ENCODE results near the gene TMOD1. TPM values are rescaled to one million over a fixed set of nuclear protein-coding genes. Genes with fewer than 3 reads are reported as not detected.

Gene TMOD1
- polyA plus RNA-seq, 1 experiment, result 0.10 TPM

DNA sequence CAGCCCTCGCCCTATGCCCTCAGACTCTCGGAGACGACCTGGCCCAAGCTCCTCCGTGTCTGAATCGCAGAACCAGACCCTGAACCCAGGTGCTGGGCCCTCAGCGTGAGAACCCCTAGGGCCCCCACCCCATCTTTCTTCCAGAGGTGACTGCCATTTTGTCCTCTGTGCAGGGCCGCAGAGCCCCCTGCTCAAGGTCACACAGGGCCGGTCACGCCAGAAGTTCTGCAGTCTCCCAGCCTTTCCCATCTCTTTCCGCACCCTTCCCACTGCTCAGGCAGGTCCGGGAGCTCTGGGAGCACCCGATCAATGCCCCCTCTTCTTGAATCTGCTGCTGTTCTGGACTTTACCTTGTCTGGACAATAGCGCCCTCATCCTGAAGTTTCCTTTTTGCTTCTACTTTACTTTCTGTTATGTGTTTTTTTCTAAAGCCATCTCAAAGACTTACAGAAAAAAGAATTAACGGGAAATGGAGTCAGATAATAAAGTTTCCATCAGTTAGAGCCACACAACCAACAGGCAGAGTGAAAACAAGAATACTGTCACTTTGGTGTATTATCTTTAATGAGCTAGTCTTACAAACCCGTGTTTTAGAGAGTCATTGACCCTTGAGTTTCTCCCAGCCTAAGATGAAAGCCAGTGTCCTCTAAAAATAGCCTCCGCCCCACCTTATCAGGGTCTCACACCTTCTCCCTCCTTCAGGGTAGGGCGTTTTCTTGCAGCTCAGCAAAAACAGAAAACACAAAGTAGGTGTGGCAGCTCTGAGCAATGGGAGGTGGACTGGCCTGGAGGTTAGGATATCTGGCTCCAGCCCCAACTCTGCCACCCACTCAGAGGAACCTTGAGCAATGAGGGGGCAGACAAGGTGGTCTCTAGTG lies 1.8 kb downstream of the TMOD1 start:
- H3K4me3 ChIP-seq (ENCODE audit: low read depth, low read length), result no peak overlapping the region
- CTCF ChIA-PET, result interaction anchor here (1.1 to 1.4 kb wide), 2 partner anchors 95 to 112 kb away, joined by 3 to 5 read pairs; no protein-coding TSS in a partner anchor

DNA sequence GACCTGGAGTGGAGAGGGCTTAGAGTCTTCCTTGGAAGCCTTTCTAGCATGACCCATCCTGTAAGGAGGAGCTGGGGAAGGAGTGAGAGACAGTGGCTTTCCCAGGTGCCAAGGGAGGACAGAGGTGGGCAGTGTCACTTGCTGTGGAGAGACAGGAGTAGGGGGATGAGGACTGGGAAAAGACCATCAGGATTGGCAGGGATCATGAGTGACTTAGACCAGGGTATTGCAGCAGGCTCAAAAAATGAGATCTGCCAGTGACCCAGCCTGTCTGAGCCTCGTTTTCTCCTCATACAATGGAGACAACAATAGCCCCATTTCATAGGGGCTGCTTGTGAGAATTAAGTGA lies 2.4 kb downstream of the TMOD1 start:
- Histone ChIP-seq H3K9me3 (ENCODE audit: control insufficient read depth, insufficient read depth, low read length) (no peaks in the 10 kb centered on the region; the same call in 1 of the 2 replicates), H3K27ac (ENCODE audit: low read depth, low read length) (no peak overlapping the region), H3K4me3 (ENCODE audit: low read depth, low read length) (no peak overlapping the region), H3K27me3 (ENCODE audit: control insufficient read depth, insufficient read depth, low read length) (peaks cover 55% of the 10 kb centered on the region)
- TF ChIP-seq, protein P1, sequence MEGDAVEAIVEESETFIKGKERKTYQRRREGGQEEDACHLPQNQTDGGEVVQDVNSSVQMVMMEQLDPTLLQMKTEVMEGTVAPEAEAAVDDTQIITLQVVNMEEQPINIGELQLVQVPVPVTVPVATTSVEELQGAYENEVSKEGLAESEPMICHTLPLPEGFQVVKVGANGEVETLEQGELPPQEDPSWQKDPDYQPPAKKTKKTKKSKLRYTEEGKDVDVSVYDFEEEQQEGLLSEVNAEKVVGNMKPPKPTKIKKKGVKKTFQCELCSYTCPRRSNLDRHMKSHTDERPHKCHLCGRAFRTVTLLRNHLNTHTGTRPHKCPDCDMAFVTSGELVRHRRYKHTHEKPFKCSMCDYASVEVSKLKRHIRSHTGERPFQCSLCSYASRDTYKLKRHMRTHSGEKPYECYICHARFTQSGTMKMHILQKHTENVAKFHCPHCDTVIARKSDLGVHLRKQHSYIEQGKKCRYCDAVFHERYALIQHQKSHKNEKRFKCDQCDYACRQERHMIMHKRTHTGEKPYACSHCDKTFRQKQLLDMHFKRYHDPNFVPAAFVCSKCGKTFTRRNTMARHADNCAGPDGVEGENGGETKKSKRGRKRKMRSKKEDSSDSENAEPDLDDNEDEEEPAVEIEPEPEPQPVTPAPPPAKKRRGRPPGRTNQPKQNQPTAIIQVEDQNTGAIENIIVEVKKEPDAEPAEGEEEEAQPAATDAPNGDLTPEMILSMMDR (IDR thresholded peaks at IDR 0.05; ENCODE audit: low read depth, low read length), result no peak
- no peak for DNase-seq (ENCODE audit: low read depth, low spot score)
- ChIA-PET CTCF (interaction anchor here (1.4 kb wide), 1 partner anchor 95 kb away, joined by 5 read pairs; no protein-coding TSS in a partner anchor), POLR2A (no interaction called here)

More for the DNA sequence above, 1.8 kb downstream of the TMOD1 start:
- TF ChIP-seq, protein P1 (IDR thresholded peaks at IDR 0.05; ENCODE audit: low read depth, low read length), result no peak
- H3K27me3 ChIP-seq (ENCODE audit: control insufficient read depth, insufficient read depth, low read length), result peaks cover 52% of the 10 kb centered on the region
- no peak overlapping the region for H3K27ac ChIP-seq (ENCODE audit: low read depth, low read length)
- no peaks in the 10 kb centered on the region; the same call in 1 of the 2 replicates for H3K9me3 ChIP-seq (ENCODE audit: control insufficient read depth, insufficient read depth, low read length)
- POLR2A ChIA-PET, result no interaction called here
- no peak for DNase-seq (ENCODE audit: low read depth, low spot score)

DNA sequence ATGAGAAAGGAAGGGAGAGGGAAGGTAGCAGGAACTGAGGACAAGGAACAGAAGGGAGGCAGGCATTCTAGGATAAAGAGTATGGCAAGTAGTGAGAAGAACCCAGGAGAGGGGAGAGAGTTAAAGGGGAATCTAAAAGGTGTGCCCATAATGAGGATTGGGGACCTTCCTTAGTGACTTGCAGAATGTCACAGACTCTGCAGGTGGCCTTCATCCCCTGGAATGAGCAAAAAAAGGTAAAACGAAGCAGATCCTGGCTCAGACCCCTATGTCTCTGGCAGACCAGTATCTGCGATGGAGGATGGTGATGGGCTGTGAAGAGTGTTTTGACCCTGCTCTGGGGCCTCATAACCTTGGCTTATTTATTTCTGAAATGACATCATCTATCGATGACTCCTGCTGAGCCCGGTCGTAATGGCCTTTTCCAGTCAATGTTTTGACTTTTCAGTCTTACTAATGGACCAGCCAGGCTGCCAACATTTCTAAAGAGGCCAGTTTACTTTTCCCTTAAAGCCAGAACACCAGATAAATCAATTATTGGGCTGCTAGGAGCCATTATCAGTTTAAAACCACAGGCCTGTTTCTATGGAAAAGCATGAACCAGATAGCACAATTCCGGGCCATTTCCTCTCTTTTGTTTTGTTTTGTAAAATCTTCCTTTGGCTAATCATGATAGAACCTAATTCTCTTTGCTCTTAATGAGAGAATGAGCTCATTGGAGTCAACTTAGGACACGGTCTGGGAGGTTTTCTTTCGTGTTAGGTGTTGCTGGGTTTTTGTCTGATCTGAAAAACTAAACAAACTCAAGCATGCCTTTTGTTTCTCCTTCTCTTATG lies 3.1 kb downstream of the TMOD1 start:
- DNase-seq (ENCODE audit: low read depth, low spot score), result no peak
- peaks cover 54% of the 10 kb centered on the region for H3K27me3 ChIP-seq (ENCODE audit: control insufficient read depth, insufficient read depth, low read length)
- H3K4me3 ChIP-seq (ENCODE audit: low read depth, low read length), result no peak overlapping the region
- H3K9me3 ChIP-seq (ENCODE audit: control insufficient read depth, insufficient read depth, low read length), result no peaks in the 10 kb centered on the region; the same call in 1 of the 2 replicates
- TF ChIP-seq, protein P1 (IDR thresholded peaks at IDR 0.05; ENCODE audit: low read depth, low read length), result no peak
- ChIA-PET CTCF (interaction anchor here (1.0 to 3.2 kb wide), 2 partner anchors 36 to 94 kb away, joined by 3 to 11 read pairs; no protein-coding TSS in a partner anchor), POLR2A (no interaction called here)
- no peak overlapping the region for H3K27ac ChIP-seq (ENCODE audit: low read depth, low read length)

DNA sequence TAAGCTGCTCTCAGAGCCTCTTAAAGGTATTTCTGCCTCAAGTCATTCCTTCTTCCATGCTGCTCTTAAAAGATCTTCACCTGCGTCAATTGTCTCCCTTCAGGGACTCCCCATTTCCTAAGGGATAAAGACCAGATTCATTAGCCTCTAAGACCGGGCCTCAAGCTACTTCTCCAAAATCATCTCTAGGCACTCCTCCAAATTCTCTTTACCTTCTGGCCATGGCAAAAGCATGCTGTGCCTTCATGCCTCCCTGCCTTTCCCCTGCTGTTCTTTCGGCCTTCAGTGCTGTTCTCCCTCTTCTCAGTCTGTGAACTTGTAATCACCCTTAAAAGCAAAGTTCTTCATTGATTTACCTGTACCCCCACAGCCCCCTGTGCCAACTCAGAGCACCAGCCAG lies 4.4 kb downstream of the TMOD1 start:
- H3K27me3 ChIP-seq (ENCODE audit: control insufficient read depth, insufficient read depth, low read length), result peaks cover 42% of the 10 kb centered on the region
- TF ChIP-seq, protein P1 (IDR thresholded peaks at IDR 0.05; ENCODE audit: low read depth, low read length), result no peak
- ChIA-PET POLR2A (interaction anchor here (0.5 kb wide), 1 partner anchor 26 kb away, joined by 3 read pairs; no protein-coding TSS in a partner anchor), CTCF (interaction anchor here (1.3 to 3.2 kb wide), 2 partner anchors 37 to 93 kb away, joined by 3 to 11 read pairs; no protein-coding TSS in a partner anchor)
- no peak for DNase-seq (ENCODE audit: low read depth, low spot score)
- H3K4me3 ChIP-seq (ENCODE audit: low read depth, low read length), result no peak overlapping the region
- no peak overlapping the region for H3K27ac ChIP-seq (ENCODE audit: low read depth, low read length)
- no peaks in the 10 kb centered on the region; the same call in 1 of the 2 replicates for H3K9me3 ChIP-seq (ENCODE audit: control insufficient read depth, insufficient read depth, low read length)
